Suppressor macrophage treated with lipopolysaccharide for 1 hour (primary cell): Measurements from ENCODE around the gene STX1B.
A peak's percentile ranks its signal among the peaks of the same experiment; 100 is the strongest.
"Not testable (repeated sequence)": the region's sequence is repeated elsewhere in the genome, so short reads cannot be mapped to it uniquely, and the experiment has no call there.

Experiments used
- DNase-seq, 3 donors: peaks; one replicate each; pipeline ENCODE4 v3.0.0-alpha.2; 2020 to 2022

Gene STX1B

GRCh38 chr16:30950516-30951065, 59.8 kb downstream of the STX1B start:
- no peak for DNase-seq

DNA sequence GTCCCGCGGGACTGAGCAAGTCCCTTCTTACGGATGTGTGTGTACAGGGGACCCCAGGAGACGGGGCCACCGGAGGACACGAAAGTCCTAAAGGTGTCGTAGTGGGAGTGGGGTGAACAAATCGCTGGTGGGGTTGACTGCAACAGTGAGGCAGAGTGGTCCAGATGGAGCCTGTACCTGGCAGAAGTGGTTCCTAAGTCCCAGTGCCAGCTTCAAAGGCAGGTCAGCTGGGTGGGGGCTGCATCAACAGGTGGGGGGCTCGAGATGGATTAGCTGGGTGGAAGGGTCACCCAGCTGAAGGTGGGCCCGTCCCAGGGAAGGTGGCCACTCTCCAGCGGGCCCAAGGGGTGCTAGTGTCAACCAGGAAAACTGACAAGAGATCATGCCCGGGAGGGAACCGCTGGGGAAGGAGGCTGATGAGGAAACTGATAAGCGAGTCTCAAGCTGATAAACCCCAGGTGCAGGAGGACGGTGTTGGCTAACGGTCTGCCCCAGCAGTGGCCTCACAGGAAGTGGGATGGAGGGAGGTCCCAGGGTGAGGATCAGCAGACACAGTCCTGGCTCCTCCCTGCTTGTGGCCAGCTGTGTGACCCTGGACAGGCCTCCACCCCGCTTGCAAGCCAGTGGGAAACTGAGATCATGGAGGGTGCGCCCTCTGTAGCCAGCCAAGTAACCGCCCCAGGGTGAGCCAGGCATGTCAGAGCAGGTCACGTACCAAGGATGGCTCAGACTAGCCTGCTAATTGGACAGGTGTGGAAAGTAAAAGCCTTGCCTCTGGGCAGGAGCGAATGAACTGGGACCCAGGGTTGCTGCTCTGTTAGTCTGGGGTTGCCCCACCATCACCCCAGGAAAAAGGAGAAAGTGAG, 60.6 kb downstream of the STX1B start:
- peak; percentile 67 to 81 (median 78) for DNase-seq

GRCh38 chr16:30948667-30949649, 61.5 kb downstream of the STX1B start, which contains the start of gene ORAI3:
Gene ORAI3 (plus strand): TSS chr16:30949068. CDS start chr16:30949290, 222 bp downstream.
- DNase-seq, result peak; percentile 85 to 91 (median 88)

DNA sequence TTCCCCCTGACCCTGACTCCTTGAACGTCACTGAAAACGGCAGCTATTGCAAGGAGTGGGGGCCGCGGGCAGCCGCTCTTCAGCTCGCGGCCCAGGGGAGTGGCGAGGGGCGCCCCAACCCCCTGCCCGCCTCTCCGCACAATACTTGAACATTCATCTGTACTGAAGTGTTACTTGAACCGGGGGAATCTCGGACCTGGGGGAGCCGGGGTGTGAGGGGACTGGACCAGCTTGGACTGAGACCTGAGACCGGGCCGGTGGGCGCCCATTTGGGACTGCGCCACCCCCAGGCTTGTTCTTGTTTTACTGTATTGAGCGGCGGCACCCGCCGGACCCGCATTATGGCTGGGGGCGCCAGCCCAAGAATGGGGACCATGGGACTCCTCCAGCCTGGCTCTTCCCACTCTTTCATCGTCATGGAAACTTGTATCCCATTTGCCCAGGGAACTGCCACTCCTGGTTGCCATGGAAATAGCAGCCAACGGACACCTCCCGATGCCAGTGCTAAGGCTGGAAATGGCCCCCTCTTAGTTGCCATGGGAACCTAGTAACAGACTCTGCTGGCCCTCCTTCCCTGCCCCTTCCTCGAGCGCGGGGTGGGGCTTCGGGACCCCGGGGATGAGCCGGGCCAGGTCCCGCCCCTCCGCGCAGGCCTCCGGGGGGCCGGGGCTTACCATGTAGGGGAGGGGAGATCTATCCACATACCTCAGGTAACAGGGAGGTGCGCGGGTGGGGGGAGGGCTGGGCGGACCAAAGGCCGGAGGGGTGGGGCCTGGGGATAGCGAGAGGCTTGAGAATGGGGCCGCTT, 62.4 kb downstream of the STX1B start:
- DNase-seq, result peak; percentile 60 to 75 (median 68)

- DNase-seq, result no peak
These were observed 62.9 kb downstream of the STX1B start for GRCh38 chr16:30947541-30947858.

DNA sequence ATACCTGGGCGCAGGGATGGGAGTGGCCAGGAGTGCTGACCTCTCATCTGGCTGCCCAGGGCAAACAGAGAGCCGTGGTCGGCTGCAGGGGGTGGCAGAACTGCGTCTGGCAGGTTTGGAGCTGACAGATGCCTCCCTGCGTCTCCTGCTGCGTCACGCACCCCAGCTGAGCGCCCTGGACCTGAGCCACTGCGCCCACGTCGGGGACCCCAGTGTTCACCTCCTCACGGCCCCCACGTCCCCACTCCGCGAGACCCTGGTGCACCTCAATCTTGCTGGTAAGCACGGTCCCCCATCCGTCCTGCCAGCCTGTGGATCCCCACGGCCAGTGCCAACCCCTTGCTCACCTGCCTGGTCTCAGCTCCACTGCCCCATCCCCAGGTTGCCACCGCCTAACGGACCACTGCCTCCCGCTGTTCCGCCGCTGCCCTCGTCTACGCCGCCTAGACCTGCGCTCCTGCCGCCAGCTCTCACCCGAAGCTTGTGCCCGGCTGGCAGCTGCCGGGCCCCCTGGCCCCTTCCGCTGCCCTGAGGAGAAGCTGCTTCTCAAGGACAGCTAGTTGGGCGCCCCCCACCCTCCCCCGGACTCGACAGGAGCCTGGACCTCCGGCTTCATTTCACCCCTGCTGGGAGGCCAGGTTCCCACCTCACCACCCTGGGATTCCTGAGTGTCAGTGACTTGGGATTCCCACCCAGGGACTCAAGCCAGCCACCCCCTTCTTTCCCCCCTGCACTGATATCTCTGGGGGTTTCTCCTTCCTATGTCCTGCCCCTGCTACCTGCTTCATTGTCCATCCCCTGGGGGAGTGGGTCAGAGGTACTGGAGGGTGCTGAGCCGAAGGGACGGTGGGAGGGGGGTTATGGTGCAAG, 63.5 kb downstream of the STX1B start:
- no peak for DNase-seq

DNA sequence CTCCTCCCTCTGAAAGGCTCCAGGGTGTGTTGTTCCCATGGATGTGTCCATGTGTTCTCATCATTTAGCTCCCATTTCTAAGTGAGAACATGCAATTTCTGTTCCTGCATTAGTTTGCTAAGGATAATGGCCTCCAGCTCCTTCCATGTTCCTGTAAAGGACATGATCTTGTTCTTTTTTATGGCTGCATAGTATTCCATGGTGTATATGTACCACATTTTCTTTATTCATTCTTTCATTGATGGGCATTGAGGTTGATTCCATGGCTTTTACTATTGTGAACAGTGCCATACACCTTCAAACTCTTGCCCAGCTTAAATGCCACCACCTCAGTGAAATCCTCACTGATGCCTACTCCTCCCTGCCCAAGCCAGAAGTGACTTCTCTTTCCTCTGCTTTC, 66.1 kb downstream of the STX1B start:
- no peak for DNase-seq

GRCh38 chr16:30942426-30942806, 68.0 kb downstream of the STX1B start:
- no peak for DNase-seq

- peak; percentile 79 to 89 (median 85) for DNase-seq
These were observed 68.6 kb downstream of the STX1B start for GRCh38 chr16:30941600-30942425.

DNA sequence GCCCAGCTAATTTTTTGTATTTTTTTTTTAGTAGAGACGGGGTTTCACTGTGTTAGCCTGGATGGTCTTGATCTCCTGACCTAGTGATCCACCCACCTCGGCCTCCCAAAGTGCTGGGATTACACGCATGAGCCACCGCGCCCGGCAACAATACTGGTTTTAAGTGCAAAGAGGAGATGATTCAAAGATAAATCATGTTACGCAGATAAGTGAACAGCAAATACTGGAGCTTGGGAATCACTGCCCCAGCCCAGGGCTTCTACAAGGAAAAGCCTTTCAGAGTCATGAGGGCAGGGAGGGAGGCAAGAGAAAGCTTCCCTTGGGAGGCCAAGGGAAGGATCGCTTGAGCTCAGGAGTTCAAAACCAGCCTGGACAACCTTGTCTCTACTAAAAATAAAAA, 70.9 kb downstream of the STX1B start:
- not testable (repeated sequence) for DNase-seq
